ENCODE data around the gene CDH6.

CDH6 gene

GRCh38 chr5:31197183-31197582 lies 3.7 kb downstream of the CDH6 start:
- DNase-seq (ENCODE audit: low read depth) = no peak

GRCh38 chr5:31204958-31205357 lies 11.5 kb downstream of the CDH6 start:
- DNase-seq (ENCODE audit: low read depth) = no peak

- DNase-seq (ENCODE audit: low read depth) = no peak
Measured at GRCh38 chr5:31208043-31208442, 14.6 kb downstream of the CDH6 start.

GRCh38 chr5:31209334-31209733 lies 15.8 kb downstream of the CDH6 start:
- no peak for DNase-seq (ENCODE audit: low read depth)

GRCh38 chr5:31211098-31211497 lies 17.6 kb downstream of the CDH6 start:
- DNase-seq (ENCODE audit: low read depth) = no peak

GRCh38 chr5:31213257-31213656 lies 19.8 kb downstream of the CDH6 start:
- DNase-seq (ENCODE audit: low read depth) = no peak

GRCh38 chr5:31213705-31214121 lies 20.2 kb downstream of the CDH6 start:
- no peak for DNase-seq (ENCODE audit: low read depth)

GRCh38 chr5:31214229-31214628 lies 20.7 kb downstream of the CDH6 start:
- DNase-seq (ENCODE audit: low read depth) = no peak

GRCh38 chr5:31215236-31215635 lies 21.8 kb downstream of the CDH6 start:
- DNase-seq (ENCODE audit: low read depth) = no peak

- DNase-seq (ENCODE audit: low read depth) = no peak
Measured at GRCh38 chr5:31217446-31217845, 24.0 kb downstream of the CDH6 start.

- no peak for DNase-seq (ENCODE audit: low read depth)
Measured at GRCh38 chr5:31218978-31219377, 25.5 kb downstream of the CDH6 start.

- no peak for DNase-seq (ENCODE audit: low read depth)
Measured at GRCh38 chr5:31221001-31221400, 27.5 kb downstream of the CDH6 start.

GRCh38 chr5:31225118-31225517 lies 31.6 kb downstream of the CDH6 start:
- no peak for DNase-seq (ENCODE audit: low read depth)

- DNase-seq (ENCODE audit: low read depth) = no peak
Measured at GRCh38 chr5:31225613-31226012, 32.1 kb downstream of the CDH6 start.

- no peak for DNase-seq (ENCODE audit: low read depth)
Measured at GRCh38 chr5:31226651-31227050, 33.2 kb downstream of the CDH6 start.

- DNase-seq (ENCODE audit: low read depth) = no peak
Measured at GRCh38 chr5:31229266-31229665, 35.8 kb downstream of the CDH6 start.

- no peak for DNase-seq (ENCODE audit: low read depth)
Measured at GRCh38 chr5:31231177-31231838, 37.8 kb downstream of the CDH6 start.

GRCh38 chr5:31232273-31232888 lies 38.9 kb downstream of the CDH6 start:
- no peak for DNase-seq (ENCODE audit: low read depth)

- no peak for DNase-seq (ENCODE audit: low read depth)
Measured at GRCh38 chr5:31235381-31235780, 41.9 kb downstream of the CDH6 start.

- DNase-seq (ENCODE audit: low read depth) = no peak
Measured at GRCh38 chr5:31236339-31236738, 42.9 kb downstream of the CDH6 start.

GRCh38 chr5:31237174-31237573 lies 43.7 kb downstream of the CDH6 start:
- no peak for DNase-seq (ENCODE audit: low read depth)

- no peak for DNase-seq (ENCODE audit: low read depth)
Measured at GRCh38 chr5:31238497-31238896, 45.0 kb downstream of the CDH6 start.

- DNase-seq (ENCODE audit: low read depth) = no peak
Measured at GRCh38 chr5:31244921-31245320, 51.4 kb downstream of the CDH6 start.

- DNase-seq (ENCODE audit: low read depth) = no peak
Measured at GRCh38 chr5:31247381-31247780, 53.9 kb downstream of the CDH6 start.
